Smooth muscle cell (in vitro differentiated cells): ENCODE results near the gene FCHSD2. TPM values are rescaled to one million over a fixed set of nuclear protein-coding genes. Genes with fewer than 3 reads are reported as not detected.
"Not testable (repeated sequence)": the region's sequence is repeated elsewhere in the genome, so short reads cannot be mapped to it uniquely, and the experiment has no call there.

Experiments used
- DNase-seq: peaks from one replicate; lab custom pipeline; 2025; ENCODE audit not compliant: unreplicated experiment; lab: John Stamatoyannopoulos, UW
- H2AFZ ChIP-seq: fragments of 200-600 bp; sonication (generic); 2 replicates; pipeline ENCODE4 v1.6.0; 2016; ENCODE audit warnings: antibody characterized with exemption, low read depth, mild to moderate bottlenecking
- H3F3A ChIP-seq: fragments of 200-600 bp; sonication (generic); 2 replicates; pipeline ENCODE4 v1.6.0; 2017; ENCODE audit warnings: antibody characterized with exemption, low read depth
- H3K27ac ChIP-seq: fragments of 200-600 bp; sonication (generic); 2 replicates; pipeline ENCODE4 v1.5.1; 2016; ENCODE audit warnings: low read depth, mild to moderate bottlenecking
- H3K27me3 ChIP-seq: fragments of 200-600 bp; sonication (generic); 2 replicates; pipeline ENCODE4 v1.6.1; 2016; ENCODE audit warnings: low read depth, mild to moderate bottlenecking
- H3K36me3 ChIP-seq: fragments of 200-600 bp; sonication (generic); 2 replicates; pipeline ENCODE4 v1.5.1; 2016; ENCODE audit warnings: low read depth
- H3K4me1 ChIP-seq: fragments of 200-600 bp; sonication (generic); 2 replicates; pipeline ENCODE4 v1.5.1; 2016; ENCODE audit warnings: low read depth
- H3K4me2 ChIP-seq: fragments of 200-600 bp; sonication (generic); 2 replicates; pipeline ENCODE4 v1.6.0; 2016; ENCODE audit warnings: mild to moderate bottlenecking
- H3K4me3 ChIP-seq: fragments of 200-600 bp; sonication (generic); 2 replicates; pipeline ENCODE4 v1.5.1; 2016; ENCODE audit warnings: mild to moderate bottlenecking
- H3K79me2 ChIP-seq: fragments of 200-600 bp; sonication (generic); 2 replicates; pipeline ENCODE4 v1.6.0; 2016; ENCODE audit warnings: low read depth, mild to moderate bottlenecking
- H3K9ac ChIP-seq: fragments of 200-600 bp; sonication (generic); 2 replicates; pipeline ENCODE4 v1.6.0; 2016; ENCODE audit warnings: low read depth
- H3K9me3 ChIP-seq: fragments of 200-600 bp; sonication (generic); replicated peaks from 2 replicates; pipeline ENCODE4 v1.5.1; 2016; ENCODE audit warnings: low read depth
- H4K20me1 ChIP-seq: fragments of 200-600 bp; sonication (generic); 2 replicates; pipeline ENCODE4 v1.6.0; 2016; ENCODE audit warnings: low read depth
- WGBS: methylation state at CpG from one replicate; pipeline ENCODE4 v1.1.7; 2016; ENCODE audit warnings: low lambda C conversion rate; 5-methylcytosine and 5-hydroxymethylcytosine counted together
- polyA plus RNA-seq: library from polyadenylated mRNA; unstranded; fragments of >200 nt; fragmentation: Nextera tagmentation; extraction: Ambion mirVana; gene quantifications from 2 replicates; pipeline ENCODE4 v1.2.1, GENCODE V29; 2016
- total RNA-seq: library from RNA; depleted of rRNA; stranded (reverse); fragments of >200 nt; gene quantifications from 2 replicates; pipeline ENCODE4 v1.2.3, GENCODE V29; 2014
- TF ChIP-seq, protein P1 (sequence below): fragments of 200-600 bp; sonication (generic); IDR thresholded peaks from 2 replicates; pipeline ENCODE4 v1.5.1; 2017; ENCODE audit warnings: borderline replicate concordance, mild to moderate bottlenecking, antibody characterized with exemption; ENCODE audit not compliant: insufficient read depth, poor library complexity, severe bottlenecking

FCHSD2 gene
- total and polyA plus RNA-seq, 2 experiments from 2014 or later: 14.6 to 24.3 TPM

DNA sequence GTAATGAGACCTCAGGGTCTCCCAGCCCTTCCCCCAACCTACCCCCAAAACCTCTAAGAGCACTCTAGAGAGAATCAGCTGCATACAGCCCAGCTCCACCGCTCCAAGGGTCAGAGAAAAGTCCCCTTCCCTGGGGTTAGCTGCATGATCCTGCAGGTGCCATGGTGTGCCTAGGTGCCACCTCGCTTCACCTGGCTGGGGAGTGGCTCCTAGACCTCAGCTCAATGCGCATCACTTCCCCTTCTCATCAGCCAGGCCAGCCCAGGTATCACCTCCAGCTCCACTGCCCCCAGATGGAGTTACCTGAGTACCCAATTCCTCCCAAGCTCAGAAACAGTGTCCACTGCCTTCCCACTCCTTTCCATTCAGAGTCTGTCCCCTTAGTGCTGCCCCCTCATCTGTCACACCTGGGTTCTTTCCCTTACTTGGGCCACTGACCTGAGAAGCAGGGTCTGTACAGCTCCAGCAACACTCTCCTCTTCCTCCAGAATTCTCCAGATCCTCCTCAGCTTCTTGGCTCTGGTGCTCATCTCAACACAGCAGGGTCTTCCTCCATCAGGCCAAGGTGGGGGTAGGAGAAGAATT lies 349.6 kb downstream of the FCHSD2 start:
- Histone ChIP-seq H3K36me3 (no peaks in the 10 kb centered on the region), H4K20me1 (no peaks in the 10 kb centered on the region), H3K27ac (peak overlapping the region; percentile 97), H3K9ac (no peak overlapping the region), H3K27me3 (no peaks in the 10 kb centered on the region), H3K9me3 (no peaks in the 10 kb centered on the region), H2AFZ (no peak overlapping the region), H3K79me2 (no peaks in the 10 kb centered on the region), H3K4me3 (no peak overlapping the region), H3K4me1 (peaks cover 16% of the 10 kb centered on the region), H3F3A (peaks cover 7% of the 10 kb centered on the region), H3K4me2 (no peak overlapping the region)
- WGBS: 100% methylated on average over 3 of the region's 3 CpGs
- TF ChIP-seq, protein P1, sequence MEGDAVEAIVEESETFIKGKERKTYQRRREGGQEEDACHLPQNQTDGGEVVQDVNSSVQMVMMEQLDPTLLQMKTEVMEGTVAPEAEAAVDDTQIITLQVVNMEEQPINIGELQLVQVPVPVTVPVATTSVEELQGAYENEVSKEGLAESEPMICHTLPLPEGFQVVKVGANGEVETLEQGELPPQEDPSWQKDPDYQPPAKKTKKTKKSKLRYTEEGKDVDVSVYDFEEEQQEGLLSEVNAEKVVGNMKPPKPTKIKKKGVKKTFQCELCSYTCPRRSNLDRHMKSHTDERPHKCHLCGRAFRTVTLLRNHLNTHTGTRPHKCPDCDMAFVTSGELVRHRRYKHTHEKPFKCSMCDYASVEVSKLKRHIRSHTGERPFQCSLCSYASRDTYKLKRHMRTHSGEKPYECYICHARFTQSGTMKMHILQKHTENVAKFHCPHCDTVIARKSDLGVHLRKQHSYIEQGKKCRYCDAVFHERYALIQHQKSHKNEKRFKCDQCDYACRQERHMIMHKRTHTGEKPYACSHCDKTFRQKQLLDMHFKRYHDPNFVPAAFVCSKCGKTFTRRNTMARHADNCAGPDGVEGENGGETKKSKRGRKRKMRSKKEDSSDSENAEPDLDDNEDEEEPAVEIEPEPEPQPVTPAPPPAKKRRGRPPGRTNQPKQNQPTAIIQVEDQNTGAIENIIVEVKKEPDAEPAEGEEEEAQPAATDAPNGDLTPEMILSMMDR: no peak
- DNase-seq: no peak

DNA sequence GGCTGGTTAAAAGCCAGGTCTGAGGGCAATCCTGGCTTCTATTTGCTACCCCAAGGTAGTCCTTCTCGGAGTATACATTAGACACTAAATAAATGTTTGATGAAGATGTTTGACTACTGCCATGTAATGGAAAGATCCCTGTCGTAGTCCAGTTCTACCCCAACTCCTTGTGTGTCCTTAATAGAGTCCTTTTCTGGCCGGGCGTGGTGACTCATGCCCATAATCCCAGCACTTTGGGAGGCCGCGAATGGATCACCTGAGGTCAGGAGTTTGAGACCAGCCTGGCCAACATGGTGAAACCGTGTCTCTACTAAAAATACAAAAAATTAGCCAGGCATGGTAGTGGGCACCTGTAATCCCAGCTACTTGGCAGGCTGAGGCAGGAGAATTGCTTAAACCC lies 350.9 kb downstream of the FCHSD2 start:
- not testable (repeated sequence) for H3K4me2 ChIP-seq, H3K4me3 ChIP-seq, H3K79me2 ChIP-seq, H3K27ac ChIP-seq, H3K9ac ChIP-seq, H3F3A ChIP-seq, DNase-seq, H3K36me3 ChIP-seq, H2AFZ ChIP-seq, H3K27me3 ChIP-seq, H3K9me3 ChIP-seq, H4K20me1 ChIP-seq
- 80% methylated on average over 7 of the region's 7 CpGs for WGBS
- H3K4me1 ChIP-seq: peaks cover 16% of the 10 kb centered on the region

DNA sequence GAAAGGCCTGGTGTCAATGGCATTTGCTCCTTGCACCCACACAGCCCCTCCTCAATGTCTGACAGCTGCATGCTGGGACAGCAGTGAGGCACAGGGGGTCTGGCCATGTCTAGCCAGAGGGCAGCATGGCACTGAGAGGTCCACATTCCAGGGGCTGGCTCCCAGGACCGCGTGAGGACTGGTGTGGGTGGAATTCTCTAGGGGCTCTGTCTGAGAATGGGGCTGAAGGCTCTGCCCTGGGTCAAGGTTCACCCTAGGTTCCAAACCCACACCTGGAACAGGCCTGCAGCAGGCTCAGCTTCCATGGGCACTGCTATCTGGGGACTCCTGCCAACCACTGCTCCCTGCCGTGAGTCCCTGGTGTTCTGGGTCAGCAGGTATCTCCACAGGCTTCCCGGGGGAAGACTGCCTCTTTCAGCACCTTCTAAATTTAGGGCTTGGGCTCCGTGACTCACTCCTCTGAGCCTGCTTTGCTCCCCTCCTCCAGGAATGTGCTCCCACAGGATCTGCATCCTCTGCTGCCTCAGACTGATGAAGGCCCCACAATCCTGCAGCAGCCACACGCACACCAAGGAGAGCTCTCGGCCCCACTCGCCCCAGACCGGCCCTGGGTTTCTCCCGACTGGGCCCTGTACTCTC lies 352.5 kb downstream of the FCHSD2 start:
- H3K9ac ChIP-seq: no peak overlapping the region
- peaks cover 16% of the 10 kb centered on the region for H3K4me1 ChIP-seq
- H4K20me1 ChIP-seq: no peaks in the 10 kb centered on the region
- H3K36me3 ChIP-seq: no peaks in the 10 kb centered on the region
- H3F3A ChIP-seq: no peaks in the 10 kb centered on the region
- no peak overlapping the region for H3K4me3 ChIP-seq
- no peaks in the 10 kb centered on the region for H3K27me3 ChIP-seq
- no peaks in the 10 kb centered on the region for H3K79me2 ChIP-seq
- H2AFZ ChIP-seq: no peak overlapping the region
- no peak for DNase-seq
- TF ChIP-seq, protein P1: no peak
- no peaks in the 10 kb centered on the region for H3K9me3 ChIP-seq
- peak overlapping the region; percentile 16 for H3K4me2 ChIP-seq
- peak overlapping the region; percentile 25 for H3K27ac ChIP-seq
- WGBS: 25% methylated on average over 10 of the region's 10 CpGs

DNA sequence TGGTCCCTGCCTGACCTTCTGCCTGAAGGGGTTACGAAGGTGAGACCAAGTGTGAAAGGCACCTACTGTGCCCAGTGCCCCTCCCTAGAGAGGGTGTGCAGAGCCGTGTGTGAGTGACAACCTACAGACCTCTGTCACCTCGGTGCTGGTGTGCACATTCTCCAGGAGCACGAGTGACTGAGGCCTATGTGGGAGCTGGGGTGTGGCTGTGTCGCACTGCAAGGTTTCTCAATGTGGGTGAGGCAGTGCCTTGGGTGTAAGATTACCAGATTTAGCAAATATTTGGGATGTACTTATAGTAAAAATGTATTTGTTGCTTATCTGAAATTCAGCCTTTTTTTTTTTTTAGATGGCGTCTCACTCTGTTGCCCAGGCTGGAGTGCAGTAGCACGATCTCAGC lies 353.9 kb downstream of the FCHSD2 start:
- H4K20me1 ChIP-seq: no peaks in the 10 kb centered on the region
- H3K27me3 ChIP-seq: no peaks in the 10 kb centered on the region
- no peaks in the 10 kb centered on the region for H3K36me3 ChIP-seq
- H3K9me3 ChIP-seq: no peaks in the 10 kb centered on the region
- no peaks in the 10 kb centered on the region for H3K79me2 ChIP-seq
- WGBS: 74% methylated on average over 7 of the region's 7 CpGs
- H3K4me1 ChIP-seq: peaks cover 8% of the 10 kb centered on the region
- H3K4me3 ChIP-seq: no peak overlapping the region
- DNase-seq: no peak
- no peak overlapping the region for H3K4me2 ChIP-seq
- TF ChIP-seq, protein P1: no peak
- no peak overlapping the region for H2AFZ ChIP-seq
- H3K9ac ChIP-seq: no peak overlapping the region
- no peak overlapping the region for H3K27ac ChIP-seq
- H3F3A ChIP-seq: no peaks in the 10 kb centered on the region
